Natural killer cell treated with Interleukin-12 subunit alpha and Interleukin-12 subunit beta and Interleukin-15 and Interleukin-18, amount 100 ng/mL, for 72 hours (primary cell): ENCODE results near the gene MYMX. TPM values are rescaled to one million over a fixed set of nuclear protein-coding genes. Genes with fewer than 3 reads are reported as not detected.

Experiments used
- ATAC-seq, 2 donors: fragments of 150-1000 bp; cut with Tn5 transposase in 1 of 2; sonication (Bioruptor Pico), chemical (Tn5 transposase) in 1 of 2; 2 replicates each; pipeline ENCODE4 v1.10.0; 2021
- DNase-seq: peaks from one replicate; pipeline ENCODE4 v3.0.0; 2022; ENCODE audit warnings: low spot score
- H3K27ac Mint-ChIP-seq, 2 donors: 1 replicate in 1 of 2; 2 replicates in 1 of 2; pipeline ENCODE4 v1.8.0; 2022; ENCODE audit warnings: mixed read lengths in 2 of 2, mild to moderate bottlenecking in 1 of 2, moderate library complexity in 1 of 2
- H3K27me3 Mint-ChIP-seq, 2 donors: 1 replicate in 1 of 2; 2 replicates in 1 of 2; pipeline ENCODE4 v1.8.0; 2022; ENCODE audit warnings: mixed read lengths in 2 of 2
- H3K36me3 Mint-ChIP-seq: one replicate; pipeline ENCODE4 v1.8.0; 2022; ENCODE audit warnings: mixed read lengths
- H3K4me1 Mint-ChIP-seq, 2 donors: 1 replicate in 1 of 2; 2 replicates in 1 of 2; pipeline ENCODE4 v1.8.0; 2022; ENCODE audit warnings: low read depth in 2 of 2, mixed read lengths in 2 of 2, mild to moderate bottlenecking in 1 of 2
- H3K4me3 Mint-ChIP-seq: one replicate; pipeline ENCODE4 v1.8.0; 2022; ENCODE audit warnings: mixed read lengths
- H3K9me3 Mint-ChIP-seq: 2 replicates; pipeline ENCODE4 v1.8.0; 2022; ENCODE audit warnings: mixed read lengths
- total RNA-seq, 2 donors: library from RNA; stranded (reverse); gene quantifications; one replicate each; pipeline ENCODE4 v1.2.3, GENCODE V29; 2022

The MYMX gene
- total RNA-seq, 2 donors from 2014 or later = not detected

DNA sequence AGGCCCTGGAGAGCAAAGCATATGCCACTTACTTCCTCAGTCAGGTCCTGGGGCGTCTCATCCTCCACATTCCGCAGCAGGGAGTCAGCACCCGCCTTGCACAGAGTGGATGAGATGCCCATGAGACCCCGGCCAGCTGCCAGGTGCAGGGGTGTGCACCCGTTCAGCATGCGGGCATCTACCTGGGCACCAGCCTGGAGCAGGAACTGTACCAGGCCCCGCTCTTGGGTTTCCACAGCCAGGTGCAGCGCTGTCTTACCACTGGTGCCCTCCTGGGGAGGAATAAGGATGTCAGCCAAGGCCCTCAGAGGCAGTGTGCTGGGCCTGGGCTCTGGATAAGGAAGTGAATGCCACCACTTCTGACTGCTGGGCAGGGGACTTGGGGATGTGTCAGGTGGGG, 43.3 kb downstream of the MYMX start:
- DNase-seq = no peak
- ATAC-seq = no peak
- Mint-ChIP-seq H3K4me3 (no peak overlapping the region), H3K9me3 (no peaks in the 10 kb centered on the region), H3K4me1 (peaks cover 66 to 72% of the 10 kb centered on the region in 2 donors), H3K36me3 (peaks cover 10% of the 10 kb centered on the region), H3K27me3 (no peaks in the 10 kb centered on the region), H3K27ac (no peak overlapping the region)

- Mint-ChIP-seq H3K27ac (peak overlapping the region in 1 of 2 donors; percentile 4), H3K4me3 (peak overlapping the region; percentile 2), H3K9me3 (no peaks in the 10 kb centered on the region), H3K4me1 (peaks cover 63 to 65% of the 10 kb centered on the region in 2 donors), H3K36me3 (peaks cover 10% of the 10 kb centered on the region), H3K27me3 (no peaks in the 10 kb centered on the region)
- DNase-seq = no peak
- no peak for ATAC-seq
These were observed 43.9 kb downstream of the MYMX start for GRCh38 chr6:44260451-44261297.

DNA sequence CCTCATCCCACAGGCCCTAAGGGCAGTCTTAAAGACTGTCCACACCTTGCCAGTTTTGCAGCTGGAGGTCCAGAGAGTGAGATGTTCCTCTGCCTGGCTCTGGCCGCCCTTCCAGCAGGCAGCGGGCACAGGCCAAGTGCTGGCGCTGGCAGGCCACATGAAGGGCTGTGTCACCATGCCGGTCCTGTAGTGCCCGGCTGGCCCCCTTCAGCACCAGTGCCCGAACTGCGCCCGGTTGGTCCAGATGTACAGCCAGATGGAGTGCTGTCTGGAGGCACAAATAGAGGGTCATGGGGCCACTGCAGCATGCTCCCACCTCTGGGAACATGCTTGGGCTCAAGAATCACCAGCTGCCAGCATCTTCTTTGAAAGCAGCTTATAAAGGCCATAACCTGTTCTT, 44.9 kb downstream of the MYMX start:
- peaks cover 61 to 63% of the 10 kb centered on the region in 2 donors for H3K4me1 Mint-ChIP-seq
- peak overlapping the region in 1 of 2 donors; percentile 4 for H3K27ac Mint-ChIP-seq
- no peaks in the 10 kb centered on the region for H3K9me3 Mint-ChIP-seq
- no peak for DNase-seq
- H3K36me3 Mint-ChIP-seq = peaks cover 10% of the 10 kb centered on the region
- H3K27me3 Mint-ChIP-seq = no peaks in the 10 kb centered on the region
- no peak overlapping the region for H3K4me3 Mint-ChIP-seq
- no peak for ATAC-seq

- Mint-ChIP-seq H3K36me3 (peaks cover 10% of the 10 kb centered on the region), H3K4me1 (peaks cover 58 to 61% of the 10 kb centered on the region in 2 donors), H3K9me3 (no peaks in the 10 kb centered on the region), H3K4me3 (peak overlapping the region; percentile 97), H3K27ac (peak overlapping the region; percentile 95 to 99), H3K27me3 (no peaks in the 10 kb centered on the region)
- ATAC-seq (no peak), DNase-seq (no peak)
These were observed 46.0 kb downstream of the MYMX start for GRCh38 chr6:44262467-44263353.

- H3K27ac Mint-ChIP-seq = peak overlapping the region; percentile 95 to 99
- ATAC-seq (peak; percentile 7 to 13), DNase-seq (peak; percentile 72)
- peak overlapping the region; percentile 97 for H3K4me3 Mint-ChIP-seq
- H3K9me3 Mint-ChIP-seq = no peaks in the 10 kb centered on the region
- H3K4me1 Mint-ChIP-seq = peaks cover 50 to 53% of the 10 kb centered on the region in 2 donors
- peaks cover 10% of the 10 kb centered on the region for H3K36me3 Mint-ChIP-seq
- H3K27me3 Mint-ChIP-seq = no peaks in the 10 kb centered on the region
These were observed 46.8 kb downstream of the MYMX start for GRCh38 chr6:44263354-44264100.

DNA sequence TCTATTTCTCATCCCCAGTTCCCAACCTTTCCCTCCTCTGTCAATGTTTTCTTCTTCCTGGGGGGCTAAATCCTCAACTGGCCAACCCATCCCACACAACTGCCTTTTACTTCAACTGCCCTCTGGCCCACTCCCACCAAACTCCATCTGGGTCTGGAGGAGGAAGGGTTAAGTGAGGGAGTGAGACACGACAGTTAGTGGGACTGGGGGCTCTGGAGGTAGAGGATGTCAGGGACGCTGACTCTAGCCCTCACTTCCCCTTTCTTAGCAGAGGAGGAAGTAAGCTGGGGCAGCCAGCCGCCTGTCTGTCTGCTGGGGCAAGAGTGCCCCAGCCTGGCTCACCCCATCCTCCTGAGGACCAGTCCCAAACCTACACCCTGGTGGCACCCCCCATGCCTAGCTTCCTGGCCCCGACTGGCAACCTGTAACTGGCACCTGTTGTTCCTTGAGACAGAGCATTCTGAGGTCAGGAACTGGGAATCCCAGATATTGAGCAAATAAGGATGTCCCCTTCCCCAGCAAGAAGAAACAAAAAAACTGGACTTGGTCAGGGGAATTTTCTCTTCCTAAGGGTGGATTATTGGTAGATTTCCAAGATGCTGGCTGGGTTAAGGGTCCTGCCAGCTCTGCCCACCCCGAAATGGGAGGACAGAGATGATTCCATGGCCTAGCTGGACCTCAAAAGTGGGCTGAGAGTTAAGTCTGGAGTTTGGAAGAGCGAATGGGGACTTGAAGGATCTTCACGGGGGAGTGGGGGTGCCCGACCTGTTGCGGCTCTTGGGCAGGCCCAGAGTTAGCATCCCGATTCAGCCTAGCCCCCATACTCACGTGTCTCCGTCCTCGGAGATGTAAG, 47.7 kb downstream of the MYMX start:
- peak; percentile 64 for DNase-seq
- Mint-ChIP-seq H3K36me3 (peaks cover 10% of the 10 kb centered on the region), H3K4me3 (peak overlapping the region; percentile 97), H3K27me3 (peaks cover 5 to 8% of the 10 kb centered on the region in 2 donors), H3K27ac (peak overlapping the region; percentile 95 to 99), H3K9me3 (no peaks in the 10 kb centered on the region), H3K4me1 (peaks cover 49% of the 10 kb centered on the region in 2 donors)
- peak; percentile 2 to 60 for ATAC-seq

DNA sequence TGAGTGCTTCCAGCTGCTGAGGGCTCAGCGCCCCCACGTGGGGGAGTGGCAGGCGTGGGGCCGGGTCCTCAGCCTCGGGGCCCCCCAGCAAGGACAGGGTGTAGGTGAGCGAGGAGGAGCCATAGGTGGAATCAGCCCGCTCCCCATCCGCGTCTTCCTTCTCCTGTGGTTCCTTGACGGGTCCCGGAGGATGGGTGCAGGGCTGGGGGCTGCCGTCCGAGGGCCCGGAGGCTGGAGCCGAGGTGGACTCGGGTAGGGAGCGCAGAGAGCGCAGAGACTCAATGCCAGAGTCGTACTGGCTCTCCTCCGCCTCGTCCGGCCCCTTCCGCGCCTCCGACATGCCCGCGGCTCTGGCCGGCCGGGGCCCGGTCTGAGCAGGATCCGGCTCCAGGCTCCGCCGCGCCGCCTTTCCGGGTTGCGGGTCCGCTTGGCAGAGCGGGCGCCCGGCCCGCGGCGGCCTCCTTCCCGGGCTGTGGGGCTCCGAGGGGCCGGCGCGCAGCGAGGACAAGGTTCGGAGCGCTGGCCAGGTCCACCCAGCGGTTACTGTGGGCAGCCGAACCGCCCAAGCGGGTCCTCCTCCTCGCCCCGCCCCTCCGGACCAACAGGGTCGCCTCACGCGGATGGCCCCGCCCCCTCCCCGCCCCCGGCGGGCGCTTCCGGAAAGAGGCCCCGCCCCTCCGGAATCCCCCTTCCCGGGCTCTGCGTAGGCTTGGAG, 48.4 kb downstream of the MYMX start, which contains the start of gene NFKBIE:
Gene NFKBIE (minus strand): TSS at position 545 of the 715 bp plus-strand sequence. CDS start 205 bp downstream, at position 340.
- Mint-ChIP-seq H3K36me3 (peaks cover 10% of the 10 kb centered on the region), H3K27ac (peak within 1 kb of the TSS; percentile 95 to 99), H3K27me3 (peaks cover 12 to 16% of the 10 kb centered on the region in 2 donors), H3K9me3 (no peaks in the 10 kb centered on the region), H3K4me3 (peak within 1 kb of the TSS; percentile 97), H3K4me1 (peaks cover 54% of the 10 kb centered on the region in 2 donors)
- DNase-seq = peak; percentile 97
- peak; percentile 89 to 90 for ATAC-seq

DNA sequence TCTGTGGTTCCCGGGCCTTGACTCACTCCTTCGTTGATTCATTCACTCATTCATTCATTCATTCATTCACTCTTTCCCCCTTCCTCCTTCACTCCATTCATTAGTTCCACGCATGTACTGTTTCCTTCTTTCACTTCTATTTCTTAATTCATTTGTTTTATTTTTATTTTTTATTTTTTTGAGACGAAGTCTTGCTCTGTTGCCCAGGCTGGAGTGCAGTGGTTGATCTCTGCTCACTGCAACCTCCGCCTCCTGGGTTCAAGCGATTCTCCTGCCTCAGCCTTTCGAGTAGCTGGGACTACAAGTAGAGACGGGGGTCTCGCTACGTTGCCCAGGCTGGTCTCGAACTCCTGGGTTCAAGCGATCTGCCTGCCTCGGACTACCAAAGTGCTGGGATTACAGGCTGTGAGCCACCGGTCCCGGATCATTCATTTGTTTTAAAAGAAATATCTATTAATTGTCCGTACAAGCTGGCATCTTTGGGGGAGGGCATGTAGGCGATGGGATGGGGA, 49.1 kb downstream of the MYMX start:
- peaks cover 6% of the 10 kb centered on the region for H3K36me3 Mint-ChIP-seq
- ATAC-seq (no peak), DNase-seq (no peak)
- peaks cover 12 to 16% of the 10 kb centered on the region in 2 donors for H3K27me3 Mint-ChIP-seq
- H3K27ac Mint-ChIP-seq = peak overlapping the region; percentile 89 to 95
- H3K4me3 Mint-ChIP-seq = peak overlapping the region; percentile 97
- H3K4me1 Mint-ChIP-seq = peaks cover 50% of the 10 kb centered on the region in 2 donors
- H3K9me3 Mint-ChIP-seq = no peaks in the 10 kb centered on the region

GRCh38 chr6:44266347-44266746, 49.6 kb downstream of the MYMX start:
- DNase-seq (no peak), ATAC-seq (no peak)
- peaks cover 44 to 49% of the 10 kb centered on the region in 2 donors for H3K4me1 Mint-ChIP-seq

DNA sequence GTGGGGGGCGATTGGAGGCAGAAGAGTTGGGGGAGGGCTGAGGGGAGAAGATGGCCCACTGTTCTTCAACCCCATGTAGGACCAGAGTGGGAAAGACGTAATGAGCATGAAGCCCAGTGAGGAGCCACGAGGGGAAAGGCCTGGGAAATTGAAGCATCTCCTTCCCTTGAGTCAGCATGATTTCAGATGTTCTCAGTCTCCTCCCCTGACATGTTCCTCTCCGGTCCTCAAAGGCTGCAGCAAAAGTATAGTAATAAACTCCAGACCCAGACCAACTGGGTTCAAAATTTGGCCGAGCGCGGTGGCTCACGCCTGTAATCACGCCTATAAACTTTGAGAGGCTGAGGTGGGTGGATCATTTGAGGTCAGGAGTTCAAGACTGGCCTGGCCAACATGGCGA, 50.5 kb downstream of the MYMX start:
- peaks cover 41 to 49% of the 10 kb centered on the region in 2 donors for H3K4me1 Mint-ChIP-seq
- H3K36me3 Mint-ChIP-seq = no peaks in the 10 kb centered on the region
- ATAC-seq = no peak
- H3K27ac Mint-ChIP-seq = no peak overlapping the region
- H3K4me3 Mint-ChIP-seq = no peak overlapping the region
- no peaks in the 10 kb centered on the region for H3K9me3 Mint-ChIP-seq
- DNase-seq = no peak
- H3K27me3 Mint-ChIP-seq = peaks cover 20 to 25% of the 10 kb centered on the region in 2 donors

More at GRCh38 chr6:44266347-44266746, 49.6 kb downstream of the MYMX start:
- peak overlapping the region; percentile 89 to 95 for H3K27ac Mint-ChIP-seq
- peak overlapping the region; percentile 97 for H3K4me3 Mint-ChIP-seq
- no peaks in the 10 kb centered on the region for H3K9me3 Mint-ChIP-seq
- peaks cover 16 to 18% of the 10 kb centered on the region in 2 donors for H3K27me3 Mint-ChIP-seq
- peaks cover under 1% of the 10 kb centered on the region for H3K36me3 Mint-ChIP-seq
